Activated CD8-positive, alpha-beta memory T cell treated with anti-CD3 and anti-CD28 coated beads for 36 hours (primary cell): ENCODE data around the gene ZFP92. TPM values are rescaled to one million over a fixed set of nuclear protein-coding genes. Genes with fewer than 3 reads are reported as not detected.

Experiments
- CTCF ChIA-PET: fragments of 350-600 bp; sonication (Branson Sonifier 250); formaldehyde crosslinking; loops from one replicate; lab custom pipeline; 2021; ENCODE audit warnings: antibody characterized with exemption; lab: Charles Lee
- POLR2A ChIA-PET: fragments of 350-600 bp; sonication (Branson Sonifier 250); formaldehyde crosslinking; loops from one replicate; lab custom pipeline; 2021; ENCODE audit warnings: antibody characterized with exemption; lab: Charles Lee
- total RNA-seq, 2 experiments: library from RNA; stranded (reverse); gene quantifications; one replicate each; pipeline ENCODE4 v1.2.3, GENCODE V29; 2021

The ZFP92 gene
- total RNA-seq, 2 experiments from 2014 or later, result 1.8 to 2.0 TPM

DNA sequence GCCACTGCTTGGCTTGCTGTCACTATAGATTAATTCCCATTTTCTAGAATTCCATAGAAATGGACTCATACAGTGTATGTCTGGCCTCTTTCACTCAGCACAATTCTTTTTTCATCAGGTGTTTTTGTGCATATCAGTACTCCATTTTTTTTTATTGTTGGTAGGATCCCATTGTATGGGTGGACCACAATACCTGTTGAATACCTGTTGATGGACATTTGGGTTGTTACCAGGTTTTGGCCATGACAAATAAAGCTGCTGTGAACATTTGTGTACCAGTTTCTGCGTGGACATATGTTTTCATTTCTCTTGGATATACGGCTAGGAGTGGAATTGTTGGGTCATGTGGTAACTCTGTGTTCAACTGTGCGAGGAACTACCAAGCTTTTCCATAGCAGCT, 14.9 kb downstream of the ZFP92 start:
- ChIA-PET POLR2A (no interaction called here), CTCF (no interaction called here)

- POLR2A ChIA-PET, result no interaction called here
Measured at GRCh38 chrX:153430796-153431195, 19.5 kb downstream of the ZFP92 start.

DNA sequence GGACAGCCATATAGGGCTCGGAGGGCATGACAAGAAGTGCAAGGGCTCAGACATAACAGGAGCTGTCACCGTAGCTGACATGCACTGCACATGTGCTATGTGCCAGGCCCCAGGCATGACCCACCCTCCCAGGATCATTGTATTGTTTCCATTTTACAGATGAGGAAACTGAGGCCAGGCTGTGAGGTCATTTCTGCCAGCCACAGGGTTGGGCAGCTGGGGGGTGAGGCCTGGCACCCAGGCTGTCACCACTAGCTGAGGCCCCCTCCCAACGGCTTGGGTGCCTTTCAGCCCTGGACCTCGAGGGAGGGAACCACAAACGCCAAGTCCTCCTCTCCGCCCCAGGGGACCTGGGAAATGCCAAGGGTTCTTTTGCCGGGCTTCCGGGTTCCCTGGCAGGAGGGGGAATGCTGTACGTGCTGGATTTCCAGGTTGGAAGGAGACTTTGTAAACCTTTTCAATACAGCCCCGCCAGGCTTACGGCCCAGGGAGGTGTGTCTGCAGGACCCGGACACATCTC, 21.9 kb downstream of the ZFP92 start:
- CTCF ChIA-PET, result no interaction called here
- POLR2A ChIA-PET, result no interaction called here

More at GRCh38 chrX:153430796-153431195, 19.5 kb downstream of the ZFP92 start:
- CTCF ChIA-PET, result no interaction called here

GRCh38 chrX:153433781-153434285, 22.6 kb downstream of the ZFP92 start:
- CTCF ChIA-PET, result no interaction called here
- POLR2A ChIA-PET, result interaction anchor here (0.6 kb wide), 1 partner anchor 60 kb away, joined by 6 read pairs; no protein-coding TSS in a partner anchor

- ChIA-PET POLR2A (no interaction called here), CTCF (no interaction called here)
Measured at GRCh38 chrX:153434801-153435200, 23.5 kb downstream of the ZFP92 start.

DNA sequence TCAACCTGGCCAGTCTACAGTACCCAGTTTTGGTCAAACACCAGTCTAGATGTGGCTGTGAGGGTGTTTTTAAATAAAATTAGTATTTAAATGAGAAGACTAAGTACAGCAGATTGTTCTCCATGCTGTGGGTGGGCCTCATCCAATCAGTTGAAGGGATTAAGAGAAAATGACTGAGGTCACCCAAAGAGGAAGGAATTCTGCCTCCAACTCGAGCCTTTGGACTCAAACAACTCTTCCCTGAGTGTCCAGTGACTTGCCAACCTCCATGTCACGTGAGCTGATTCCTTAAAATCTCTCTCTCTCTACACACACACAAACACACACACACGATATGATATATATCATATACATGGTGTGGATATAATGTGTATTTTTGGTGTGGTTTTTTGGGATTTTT, 24.6 kb downstream of the ZFP92 start:
- ChIA-PET POLR2A (no interaction called here), CTCF (no interaction called here)

DNA sequence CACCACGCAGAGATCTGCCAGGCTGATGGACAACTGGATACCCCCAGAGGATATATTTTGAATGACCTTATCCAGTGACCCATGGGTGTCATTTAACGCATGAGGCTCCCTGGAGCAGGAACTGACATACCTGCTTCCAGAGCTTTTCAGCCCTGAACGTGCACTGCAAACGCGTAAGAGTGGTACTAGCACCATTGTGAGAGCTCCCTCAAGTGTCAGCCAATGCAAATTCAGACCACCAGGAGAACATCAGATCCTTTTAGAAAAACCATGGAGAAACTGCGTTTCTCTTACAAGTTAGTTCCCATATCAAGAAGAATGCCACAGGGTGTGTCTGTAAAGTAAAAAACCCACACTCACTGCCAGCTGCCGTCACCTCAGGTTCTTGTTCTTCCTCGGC, 27.3 kb downstream of the ZFP92 start:
- CTCF ChIA-PET, result interaction anchor here (0.6 kb wide), 1 partner anchor 230 kb away, joined by 4 read pairs; no protein-coding TSS in a partner anchor

GRCh38 chrX:153439977-153440376, 28.7 kb downstream of the ZFP92 start:
- CTCF ChIA-PET, result interaction anchor here (0.9 kb wide), 1 partner anchor 67 kb away, joined by 3 read pairs; no protein-coding TSS in a partner anchor
- POLR2A ChIA-PET, result no interaction called here

More for the DNA sequence above, 27.3 kb downstream of the ZFP92 start:
- POLR2A ChIA-PET, result no interaction called here

DNA sequence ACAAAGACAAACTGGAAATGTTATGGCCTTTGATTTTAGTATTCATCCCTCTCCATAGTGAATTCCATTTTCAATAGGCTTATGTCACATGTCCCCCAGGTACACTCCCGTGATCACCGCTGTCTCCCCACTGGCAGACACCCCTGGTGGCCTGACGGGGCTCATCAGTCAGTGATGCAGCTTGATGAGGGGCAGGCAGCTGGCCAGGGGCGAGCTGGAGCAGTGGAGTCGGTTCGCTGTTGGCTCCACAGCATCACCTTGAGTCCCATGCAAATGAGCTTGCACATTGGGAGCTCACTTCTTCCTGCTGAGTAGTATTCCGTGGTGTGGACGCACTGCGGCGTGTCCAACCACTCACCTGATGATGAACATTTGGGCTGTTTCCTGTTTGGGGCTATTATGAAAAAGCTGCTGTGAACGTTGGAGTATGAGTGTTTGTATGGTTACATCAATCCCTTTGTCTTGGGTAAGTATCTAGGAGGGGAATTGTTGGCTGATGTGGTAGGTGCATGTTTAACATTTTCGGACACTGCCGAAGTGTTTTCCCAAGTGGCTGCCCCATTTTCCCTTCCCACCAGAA, 29.4 kb downstream of the ZFP92 start:
- ChIA-PET CTCF (no interaction called here), POLR2A (no interaction called here)

DNA sequence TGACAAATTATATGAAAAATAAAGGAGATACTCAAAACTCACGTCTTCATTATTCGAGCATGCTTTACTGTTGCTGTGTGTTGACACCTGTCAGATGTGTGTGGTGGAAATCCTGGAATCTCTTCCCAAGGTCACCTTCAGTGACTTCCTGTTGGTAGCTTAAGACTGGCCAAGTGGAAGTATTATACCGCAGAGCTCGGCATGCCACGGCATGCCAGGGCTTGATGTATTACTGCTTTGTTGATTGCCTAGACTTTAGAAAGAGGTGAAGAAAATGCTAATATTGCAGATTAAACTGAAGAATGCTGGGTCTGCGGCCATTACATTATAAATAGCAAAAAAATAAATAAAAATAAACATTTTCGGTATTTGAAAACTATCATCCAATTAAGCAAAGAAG, 30.0 kb downstream of the ZFP92 start:
- POLR2A ChIA-PET, result no interaction called here
- CTCF ChIA-PET, result no interaction called here

DNA sequence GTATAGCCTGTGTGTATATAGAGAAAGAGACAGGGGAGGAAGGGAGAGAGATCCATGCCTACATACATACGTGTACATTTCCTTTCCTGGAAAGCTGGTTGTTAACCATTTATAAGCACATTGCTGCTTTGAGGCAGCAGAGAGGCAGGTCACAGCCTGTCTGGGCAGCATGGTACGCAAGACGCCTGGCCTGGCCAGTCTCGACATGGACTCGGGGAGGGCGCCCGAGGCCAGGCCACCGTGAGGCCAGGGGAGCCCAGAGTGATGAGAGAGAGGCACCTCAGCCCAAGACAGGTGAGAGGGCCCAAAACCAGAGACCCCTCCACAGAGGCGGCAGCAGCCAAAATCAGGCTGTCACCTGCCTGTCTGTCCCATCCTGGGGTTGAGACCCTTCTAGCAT, 30.7 kb downstream of the ZFP92 start:
- ChIA-PET CTCF (no interaction called here), POLR2A (no interaction called here)

- CTCF ChIA-PET, result no interaction called here
Measured at GRCh38 chrX:153442463-153442862, 31.2 kb downstream of the ZFP92 start.

DNA sequence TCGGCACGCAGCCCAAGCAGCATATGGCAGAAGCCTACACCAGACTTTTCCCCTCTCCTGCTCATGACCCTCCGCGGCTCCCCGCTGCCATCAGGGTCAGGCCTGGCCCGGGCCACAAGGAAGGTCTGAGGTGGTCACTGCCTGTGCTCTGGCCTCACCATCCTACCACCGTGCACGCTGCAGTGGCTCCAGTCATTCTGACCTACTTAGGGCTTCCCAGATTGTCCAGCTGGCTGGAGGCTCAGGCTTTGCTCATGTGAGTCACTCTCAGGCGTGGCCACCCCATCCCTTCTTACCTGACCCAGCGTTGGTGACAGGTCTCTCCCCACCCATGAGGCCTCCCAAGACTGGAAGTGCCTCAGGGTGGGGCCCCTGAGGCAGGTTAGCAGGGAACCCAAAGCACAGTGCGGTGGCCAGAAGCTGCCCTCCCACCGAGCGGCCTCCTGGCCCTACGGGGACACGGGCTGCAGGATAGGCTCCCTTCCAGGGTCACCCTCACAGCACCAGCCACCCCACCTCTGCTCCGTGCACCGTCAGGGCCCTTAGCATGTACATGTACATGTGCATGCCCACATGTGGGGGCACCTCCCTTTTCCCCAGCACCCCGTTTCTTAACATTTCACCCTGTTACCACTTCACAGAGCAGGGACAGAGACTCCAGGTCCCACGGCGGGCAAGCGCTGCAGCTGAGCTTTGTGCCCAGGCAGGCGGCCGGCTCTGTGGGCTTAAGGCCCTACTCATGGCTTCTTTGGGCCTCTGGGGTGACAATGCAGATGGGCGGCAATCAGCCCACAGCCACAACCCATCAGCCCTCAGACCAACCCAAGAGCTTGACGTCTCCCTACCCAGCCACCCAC, 32.4 kb downstream of the ZFP92 start:
- ChIA-PET CTCF (no interaction called here), POLR2A (no interaction called here)

More at GRCh38 chrX:153442463-153442862, 31.2 kb downstream of the ZFP92 start:
- POLR2A ChIA-PET, result no interaction called here

- ChIA-PET CTCF (no interaction called here), POLR2A (no interaction called here)
Measured at GRCh38 chrX:153444333-153445011, 33.2 kb downstream of the ZFP92 start.

- POLR2A ChIA-PET, result no interaction called here
Measured at GRCh38 chrX:153445106-153445855, 34.0 kb downstream of the ZFP92 start.

GRCh38 chrX:153445856-153446635, 34.8 kb downstream of the ZFP92 start, which contains the start of gene TREX2:
TREX2 (minus strand) TSS chrX:153446056; CDS start chrX:153445430, 626 bp downstream.
- CTCF ChIA-PET, result no interaction called here
- POLR2A ChIA-PET, result no interaction called here

More at GRCh38 chrX:153445106-153445855, 34.0 kb downstream of the ZFP92 start:
- CTCF ChIA-PET, result no interaction called here

DNA sequence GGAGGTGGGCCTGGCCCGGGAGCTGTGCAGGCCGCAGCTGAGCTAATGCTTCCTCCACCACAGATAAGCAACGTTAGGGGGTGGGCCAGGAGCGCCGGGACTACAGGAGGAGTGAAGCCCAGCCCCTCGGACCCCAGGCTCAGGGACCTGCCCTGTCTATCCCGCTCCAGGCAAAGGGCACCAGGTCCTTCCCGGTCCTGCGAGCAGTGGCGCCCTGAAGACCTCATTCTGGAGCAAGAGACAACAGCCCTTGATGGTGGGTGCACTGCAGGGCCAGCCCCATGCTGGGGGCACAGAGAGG, 35.3 kb downstream of the ZFP92 start:
- ChIA-PET POLR2A (no interaction called here), CTCF (no interaction called here)

- CTCF ChIA-PET, result no interaction called here
Measured at GRCh38 chrX:153446950-153447580, 35.8 kb downstream of the ZFP92 start.

More at GRCh38 chrX:153446950-153447580, 35.8 kb downstream of the ZFP92 start:
- POLR2A ChIA-PET, result no interaction called here
